Activated naive CD4-positive, alpha-beta T cell treated with anti-CD3 and anti-CD28 coated beads for 36 hours (primary cell): ENCODE measurements around the gene PRKRIP1. TPM values are rescaled to one million over a fixed set of nuclear protein-coding genes. Genes with fewer than 3 reads are reported as not detected.
"Not testable (repeated sequence)": the region's sequence is repeated elsewhere in the genome, so short reads cannot be mapped to it uniquely, and the experiment has no call there.

Experiments used
- CTCF ChIA-PET: fragments of 350-600 bp; sonication (Branson Sonifier 250); formaldehyde crosslinking; loops from one replicate; lab custom pipeline; 2021; ENCODE audit warnings: antibody characterized with exemption; lab: Charles Lee
- DNase-seq: peaks from one replicate; pipeline ENCODE4 v3.0.0-alpha.2; 2020
- H3K27ac Mint-ChIP-seq: one replicate; pipeline ENCODE4 v1.8.0; 2021; ENCODE audit warnings: mild to moderate bottlenecking, mixed read lengths
- H3K27me3 Mint-ChIP-seq: one replicate; pipeline ENCODE4 v1.8.0; 2021; ENCODE audit warnings: low read depth, mixed read lengths
- H3K36me3 Mint-ChIP-seq: one replicate; pipeline ENCODE4 v1.8.0; 2021; ENCODE audit warnings: low read depth, mixed read lengths
- H3K4me1 Mint-ChIP-seq: one replicate; pipeline ENCODE4 v1.8.0; 2021; ENCODE audit warnings: low read depth, mixed read lengths
- H3K4me3 Mint-ChIP-seq: one replicate; pipeline ENCODE4 v1.8.0; 2021; ENCODE audit warnings: mild to moderate bottlenecking, moderate library complexity, mixed read lengths
- H3K9me3 Mint-ChIP-seq: one replicate; pipeline ENCODE4 v1.8.0; 2021; ENCODE audit warnings: mixed read lengths
- intact Hi-C: fragments of 100-400 bp; cut with micrococcal nuclease; formaldehyde crosslinking; loops from one replicate; pipeline ENCODE4 v1.15.1; 2023
- total RNA-seq, 2 experiments: library from RNA; stranded (reverse); gene quantifications; one replicate each; pipeline ENCODE4 v1.2.3, GENCODE V29; 2021

The PRKRIP1 gene
- 10 to 100 TPM; 17.8 to 18.5 TPM for total RNA-seq

GRCh38 chr7:102395873-102396709 is at the start of gene PRKRIP1:
PRKRIP1 (plus strand) TSS chr7:102396363; CDS start chr7:102396412, 49 bp downstream.
- Mint-ChIP-seq H3K9me3 (no peaks in the 10 kb centered on the region), H3K4me3 (peak within 1 kb of the TSS; percentile 91), H3K36me3 (peaks cover 17% of the 10 kb centered on the region), H3K27me3 (no peaks in the 10 kb centered on the region), H3K4me1 (peaks cover 19% of the 10 kb centered on the region), H3K27ac (peak within 1 kb of the TSS; percentile 88)
- CTCF ChIA-PET = interaction anchor here (0.6 to 1.4 kb wide), 7 partner anchors 9 to 117 kb away, joined by 3 to 7 read pairs (median 3); partner anchors contain the start of genes ALKBH4 and LRWD1
- intact Hi-C loops = loop anchor here (1.0 to 2.0 kb wide), 5 partner anchors 30 to 112 kb away; partner anchors contain the start of genes ALKBH4 and LRWD1
- peak; percentile 91 for DNase-seq

GRCh38 chr7:102346983-102347382 is 49.2 kb upstream of the PRKRIP1 start:
- H3K27ac Mint-ChIP-seq, H3K4me1 Mint-ChIP-seq, intact Hi-C loops, H3K9me3 Mint-ChIP-seq, CTCF ChIA-PET, H3K4me3 Mint-ChIP-seq, H3K36me3 Mint-ChIP-seq, H3K27me3 Mint-ChIP-seq, DNase-seq: not testable (repeated sequence)

GRCh38 chr7:102356344-102356743 is 39.8 kb upstream of the PRKRIP1 start, which contains the start of gene SPDYE6:
SPDYE6 (minus strand) TSS chr7:102356444; CDS start chr7:102356023, 421 bp downstream.
- H3K9me3 Mint-ChIP-seq, H3K27ac Mint-ChIP-seq, H3K4me1 Mint-ChIP-seq, CTCF ChIA-PET, H3K36me3 Mint-ChIP-seq, H3K27me3 Mint-ChIP-seq, H3K4me3 Mint-ChIP-seq, DNase-seq, intact Hi-C loops: not testable (repeated sequence)

- intact Hi-C loops = loop anchor here (1.0 to 10.0 kb wide), 5 partner anchors 33 to 549 kb away; partner anchors contain the start of genes ALKBH4, CUX1, LRWD1 and ORAI2
- H3K9me3 Mint-ChIP-seq, H3K27me3 Mint-ChIP-seq, H3K36me3 Mint-ChIP-seq: not testable (repeated sequence)
- peaks cover 25% of the 10 kb centered on the region for H3K4me1 Mint-ChIP-seq
- peak overlapping the region; percentile 72 for H3K27ac Mint-ChIP-seq
- peak overlapping the region; percentile 93 for H3K4me3 Mint-ChIP-seq
- CTCF ChIA-PET = interaction anchor here (1.6 kb wide), 1 partner anchor 76 kb away, joined by 4 read pairs; no protein-coding TSS in a partner anchor
- DNase-seq = peak; percentile 97
Measured at GRCh38 chr7:102363549-102364393, 32.4 kb upstream of the PRKRIP1 start.

GRCh38 chr7:102364394-102364886 is 31.7 kb upstream of the PRKRIP1 start:
- intact Hi-C loops = loop anchor here (5.0 to 10.0 kb wide), 3 partner anchors 68 to 550 kb away; partner anchors contain the start of genes ALKBH4, CUX1, LRWD1 and ORAI2
- Mint-ChIP-seq H3K27ac (peak overlapping the region; percentile 66), H3K4me3 (peak overlapping the region; percentile 93), H3K4me1 (peaks cover 25% of the 10 kb centered on the region)
- peak; percentile 8 for DNase-seq
- not testable (repeated sequence) for H3K36me3 Mint-ChIP-seq, H3K27me3 Mint-ChIP-seq, H3K9me3 Mint-ChIP-seq
- CTCF ChIA-PET = interaction anchor here (1.6 kb wide), 1 partner anchor 77 kb away, joined by 4 read pairs; no protein-coding TSS in a partner anchor

GRCh38 chr7:102365390-102365789 is 30.8 kb upstream of the PRKRIP1 start:
- H3K27ac Mint-ChIP-seq, H3K9me3 Mint-ChIP-seq, DNase-seq, CTCF ChIA-PET, H3K27me3 Mint-ChIP-seq: not testable (repeated sequence)
- intact Hi-C loops = loop anchor here (10.0 kb wide), 1 partner anchor 551 kb away; the partner anchor contains the start of gene CUX1
- Mint-ChIP-seq H3K4me1 (peaks cover 28% of the 10 kb centered on the region), H3K36me3 (peaks cover 13% of the 10 kb centered on the region), H3K4me3 (peak overlapping the region; percentile 36)

GRCh38 chr7:102370038-102370437 is 26.1 kb upstream of the PRKRIP1 start:
- intact Hi-C loops, DNase-seq, H3K27ac Mint-ChIP-seq, H3K9me3 Mint-ChIP-seq, H3K4me3 Mint-ChIP-seq, CTCF ChIA-PET, H3K27me3 Mint-ChIP-seq: not testable (repeated sequence)
- Mint-ChIP-seq H3K36me3 (peaks cover 22% of the 10 kb centered on the region), H3K4me1 (peaks cover 32% of the 10 kb centered on the region)

GRCh38 chr7:102372796-102373195 is 23.4 kb upstream of the PRKRIP1 start:
- H3K27me3 Mint-ChIP-seq, H3K4me3 Mint-ChIP-seq, H3K27ac Mint-ChIP-seq, H3K9me3 Mint-ChIP-seq, intact Hi-C loops, DNase-seq: not testable (repeated sequence)
- H3K4me1 Mint-ChIP-seq = peaks cover 19% of the 10 kb centered on the region
- CTCF ChIA-PET = interaction anchor here (0.6 kb wide), 1 partner anchor 516 kb away, joined by 3 read pairs; no protein-coding TSS in a partner anchor
- H3K36me3 Mint-ChIP-seq = peaks cover 23% of the 10 kb centered on the region

GRCh38 chr7:102376964-102377466 is 19.1 kb upstream of the PRKRIP1 start:
- Mint-ChIP-seq H3K36me3 (peaks cover 23% of the 10 kb centered on the region), H3K4me1 (peaks cover 6% of the 10 kb centered on the region), H3K4me3 (no peak overlapping the region), H3K9me3 (no peaks in the 10 kb centered on the region), H3K27me3 (no peaks in the 10 kb centered on the region), H3K27ac (no peak overlapping the region)
- DNase-seq = no peak
- CTCF ChIA-PET = no interaction called here
- intact Hi-C loops = no loop called here

- H3K4me1 Mint-ChIP-seq, H3K27ac Mint-ChIP-seq, intact Hi-C loops, H3K27me3 Mint-ChIP-seq, DNase-seq, H3K9me3 Mint-ChIP-seq, H3K4me3 Mint-ChIP-seq: not testable (repeated sequence)
- CTCF ChIA-PET = interaction anchor here (0.6 kb wide), 2 partner anchors 86 to 812 kb away, joined by 3 to 6 read pairs; no protein-coding TSS in a partner anchor
- H3K36me3 Mint-ChIP-seq = peaks cover 27% of the 10 kb centered on the region
Measured at GRCh38 chr7:102380837-102381236, 15.3 kb upstream of the PRKRIP1 start.

- H3K9me3 Mint-ChIP-seq, H3K4me1 Mint-ChIP-seq, H3K27ac Mint-ChIP-seq, H3K27me3 Mint-ChIP-seq, H3K4me3 Mint-ChIP-seq, DNase-seq, intact Hi-C loops: not testable (repeated sequence)
- CTCF ChIA-PET = interaction anchor here (0.6 kb wide), 1 partner anchor 87 kb away, joined by 3 read pairs; no protein-coding TSS in a partner anchor
- H3K36me3 Mint-ChIP-seq = peaks cover 30% of the 10 kb centered on the region
Measured at GRCh38 chr7:102381696-102382425, 14.3 kb upstream of the PRKRIP1 start.
